Endothelial cell of umbilical vein (primary cell): ENCODE measurements around the gene ATXN7L1. TPM values are rescaled to one million over a fixed set of nuclear protein-coding genes. Genes with fewer than 3 reads are reported as not detected.

ENCODE experiments used
- BruUV-seq: library from RNA; stranded (reverse); fragments of 400-500 nt; replicated peaks from 2 replicates; lab custom pipeline; 2021; lab: Mats Ljungman, UMichigan
- CTCF ChIA-PET: fragments of 300-600, 350-600 bp; sonication (Branson Sonifier 250); formaldehyde crosslinking; loops from one replicate; lab custom pipeline; 2021; ENCODE audit warnings: antibody characterized with exemption, inconsistent platforms; lab: Charles Lee
- POLR2A ChIA-PET: fragments of 300-600, 350-600 bp; sonication (Branson Sonifier 250); formaldehyde crosslinking; loops from one replicate; lab custom pipeline; 2021; ENCODE audit warnings: antibody characterized with exemption, inconsistent platforms; lab: Charles Lee
- DNase-seq: peaks from one replicate; pipeline ENCODE4 v3.0.0-alpha.2; 2011; ENCODE audit warnings: low read depth, low spot score
- FAIRE-seq: peaks from 2 replicates; lab custom pipeline; 2011; peaks lifted over from hg19 to GRCh38; lab: Jason Lieb, UNC
- H2AFZ ChIP-seq: 2 replicates; pipeline ENCODE4 v1.6.0; 2012; ENCODE audit warnings: low read depth, low read length, control low read depth, inconsistent platforms
- H3K27ac ChIP-seq: 2 replicates; pipeline ENCODE4 v1.5.1; 2011; ENCODE audit warnings: low read depth, mild to moderate bottlenecking, control low read depth, low read length, moderate library complexity; ENCODE audit not compliant: insufficient read depth
- H3K27me3 ChIP-seq, 2 experiments: 2 replicates each; pipeline versions ENCODE4 v1.6.0 to v1.6.1; 2011; ENCODE audit warnings: low read length in 2 of 2, mixed read lengths in 1 of 2; ENCODE audit not compliant: control insufficient read depth in 2 of 2, insufficient read depth in 2 of 2
- H3K36me3 ChIP-seq, 2 experiments: 2 replicates in 1 of 2; 3 replicates in 1 of 2; pipeline ENCODE4 v1.5.1; 2011; ENCODE audit warnings: low read length in 2 of 2, mild to moderate bottlenecking in 1 of 2, moderate library complexity in 1 of 2; ENCODE audit not compliant: control insufficient read depth in 2 of 2, insufficient read depth in 2 of 2; ENCODE audit errors: extremely low read depth in 1 of 2
- H3K4me1 ChIP-seq: 3 replicates; pipeline ENCODE4 v1.5.1; 2011; ENCODE audit warnings: mild to moderate bottlenecking, low read length; ENCODE audit not compliant: control insufficient read depth, insufficient read depth; ENCODE audit errors: extremely low read depth
- H3K4me2 ChIP-seq: 2 replicates; pipeline ENCODE4 v1.6.1; 2011; ENCODE audit warnings: low read length, control low read depth, mixed read lengths; ENCODE audit not compliant: insufficient read depth
- H3K4me3 ChIP-seq, 3 experiments: fragments of 200-600 bp in 1 of 3; sonication (generic), shearing (Covaris generic) in 1 of 3; replicated peaks in 1 of 3; 2 replicates each; pipeline ENCODE4 v1.5.1; 2011 to 2016; ENCODE audit warnings: control low read depth in 3 of 3, low read length in 3 of 3, mild to moderate bottlenecking in 2 of 3, inconsistent platforms in 1 of 3, low read depth in 1 of 3, moderate library complexity in 1 of 3; ENCODE audit not compliant: insufficient read depth in 1 of 3
- H3K79me2 ChIP-seq: 2 replicates; pipeline ENCODE4 v1.6.0; 2012; ENCODE audit warnings: low read length, inconsistent platforms; ENCODE audit not compliant: control insufficient read depth, insufficient read depth
- H3K9ac ChIP-seq: replicated peaks from 2 replicates; pipeline ENCODE3; 2011; ENCODE audit warnings: low read length, control low read depth; ENCODE audit not compliant: insufficient read depth; ENCODE audit errors: extremely low read depth
- H3K9me1 ChIP-seq: replicated peaks from 3 replicates; pipeline ENCODE4 v1.6.0; 2011; ENCODE audit warnings: mild to moderate bottlenecking, low read length; ENCODE audit not compliant: control insufficient read depth, insufficient read depth; ENCODE audit errors: extremely low read depth
- H3K9me3 ChIP-seq: replicated peaks from 2 replicates; pipeline ENCODE4 v1.5.1; 2012; ENCODE audit warnings: low read length, inconsistent platforms; ENCODE audit not compliant: control insufficient read depth, insufficient read depth
- H4K20me1 ChIP-seq: replicated peaks from 2 replicates; pipeline ENCODE3; 2011; ENCODE audit warnings: mild to moderate bottlenecking, low read length; ENCODE audit not compliant: control insufficient read depth, insufficient read depth; ENCODE audit errors: extremely low read depth
- EZH2 ChIP-seq: IDR thresholded peaks from 2 replicates; pipeline ENCODE4 v1.6.1; 2012; ENCODE audit warnings: borderline replicate concordance, low read depth, mild to moderate bottlenecking, moderate library complexity, low read length, inconsistent platforms; ENCODE audit not compliant: severe bottlenecking
- FOS ChIP-seq: IDR thresholded peaks from 2 replicates; pipeline ENCODE4 v1.6.1; 2011; ENCODE audit warnings: mild to moderate bottlenecking, low read length, moderate library complexity, borderline replicate concordance; ENCODE audit not compliant: insufficient read depth
- GATA2 ChIP-seq: IDR thresholded peaks from 2 replicates; pipeline ENCODE4 v1.7.0; 2011; ENCODE audit warnings: low read depth, mild to moderate bottlenecking, moderate library complexity, mixed read lengths, low read length; ENCODE audit not compliant: insufficient read length, insufficient read depth
- JUN ChIP-seq: IDR thresholded peaks from 2 replicates; pipeline ENCODE4 v1.6.1; 2011; ENCODE audit warnings: borderline replicate concordance, low read depth; ENCODE audit not compliant: insufficient read length, insufficient read depth
- MYC ChIP-seq: IDR thresholded peaks from one replicate; pipeline ENCODE4 v1.6.1; 2011; ENCODE audit warnings: mild to moderate bottlenecking, low read depth, low read length
- POLR2A ChIP-seq: IDR thresholded peaks from 2 replicates; pipeline ENCODE4 v1.6.1; 2012; ENCODE audit warnings: low read depth, mild to moderate bottlenecking, control low read depth, low read length
- POLR2AphosphoS5 ChIP-seq: IDR thresholded peaks from 2 replicates; pipeline ENCODE4 v1.6.1; 2012; ENCODE audit warnings: low read depth, mild to moderate bottlenecking, control low read depth, low read length, moderate library complexity; ENCODE audit not compliant: insufficient read depth
- dilution Hi-C: fragments of 300-500 bp; cut with MboI; formaldehyde crosslinking; loops from one replicate; pipeline ENCODE4 v1.15.0; 2019; ENCODE audit warnings: low sequenced_read_pairs; ENCODE audit not compliant: extremely low pct_ligation_motif_present
- intact Hi-C: fragments of 100-400 bp; cut with micrococcal nuclease; formaldehyde crosslinking; loops from one replicate; pipeline ENCODE4 v1.10.0; 2022
- polyA plus RNA-seq, 4 experiments: library from polyadenylated mRNA; depleted of rRNA in 3 of 4; stranded (reverse) in 3 of 4; unstranded in 1 of 4; fragments of >200 nt; gene quantifications; 2 replicates each; pipeline versions ENCODE4 v1.2.1 to v1.2.3, GENCODE V29; 2011 to 2012; ENCODE audit warnings: missing spikeins in 1 of 4
- total RNA-seq: library from RNA; stranded (reverse); gene quantifications from 2 replicates; pipeline ENCODE4 v1.2.3, GENCODE V29; 2021
- TF ChIP-seq, protein P1 (sequence below): IDR thresholded peaks from 2 replicates; pipeline ENCODE4 v1.6.1; 2011; ENCODE audit not compliant: insufficient read depth, insufficient read length
- TF ChIP-seq, protein P2 (sequence below), 2 donors: IDR thresholded peaks; 1 replicate in 1 of 2; 2 replicates in 1 of 2; pipeline ENCODE4 v1.5.1; 2011; ENCODE audit warnings: low read length in 2 of 2, mild to moderate bottlenecking in 2 of 2, moderate library complexity in 2 of 2, control low read depth in 1 of 2, inconsistent platforms in 1 of 2, low read depth in 1 of 2; ENCODE audit not compliant: insufficient read depth in 1 of 2; ENCODE audit errors: extremely low read depth in 1 of 2

The ATXN7L1 gene
- total and polyA plus RNA-seq, 2 donors (not counting 3 experiments of a cell fraction or from before 2014, with no cell fraction given): 4.6 to 15.6 TPM

DNA sequence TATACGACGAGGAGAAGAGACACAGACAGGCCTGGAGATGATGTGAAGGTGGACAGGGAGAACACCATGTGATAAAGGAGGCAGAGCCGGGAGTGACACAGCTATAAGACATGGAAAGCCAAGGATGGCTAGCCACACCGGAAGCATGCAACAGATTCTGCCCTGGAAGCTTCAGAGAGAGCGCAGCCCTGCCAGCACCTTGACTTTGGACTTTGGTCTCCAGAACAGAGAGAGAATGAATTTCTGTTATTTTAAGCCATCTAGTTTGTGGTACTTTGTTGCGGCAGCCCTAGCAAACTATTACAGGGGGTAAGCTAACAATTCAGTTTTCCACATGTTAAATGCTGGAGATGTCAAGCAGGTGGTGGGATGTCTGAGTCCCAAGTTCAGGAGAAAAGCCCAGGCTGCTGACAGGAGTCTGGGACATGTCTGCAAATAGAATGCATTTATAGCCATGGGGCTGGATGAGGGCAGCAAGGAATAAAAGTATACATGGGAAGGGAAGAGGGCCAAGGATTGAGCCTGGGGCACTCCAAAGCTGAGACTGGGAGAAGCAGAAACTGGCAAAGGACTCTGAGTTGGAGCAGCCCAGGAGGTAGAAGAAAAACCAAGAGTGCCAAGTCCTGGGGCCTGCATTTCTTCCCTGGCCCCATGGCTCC lies 65.1 kb downstream of the ATXN7L1 start:
- BruUV-seq: no TSS peak
- H3K4me2 ChIP-seq: no peak overlapping the region
- intact Hi-C loops (no loop called here), dilution Hi-C loops (no loop called here)
- H3K9ac ChIP-seq: no peak overlapping the region
- FAIRE-seq (no peak), DNase-seq (no peak)
- H3K4me1 ChIP-seq: peaks cover 21% of the 10 kb centered on the region
- CTCF ChIA-PET: no interaction called here
- no peaks in the 10 kb centered on the region for H4K20me1 ChIP-seq
- H3K9me1 ChIP-seq: no peaks in the 10 kb centered on the region
- TF ChIP-seq POLR2A (no peak), MYC (no peak), FOS (no peak), GATA2 (no peak), POLR2AphosphoS5 (no peak), EZH2 (no peak), JUN (no peak)
- TF ChIP-seq, protein P1, sequence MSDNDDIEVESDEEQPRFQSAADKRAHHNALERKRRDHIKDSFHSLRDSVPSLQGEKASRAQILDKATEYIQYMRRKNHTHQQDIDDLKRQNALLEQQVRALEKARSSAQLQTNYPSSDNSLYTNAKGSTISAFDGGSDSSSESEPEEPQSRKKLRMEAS: no peak
- TF ChIP-seq, protein P2, sequence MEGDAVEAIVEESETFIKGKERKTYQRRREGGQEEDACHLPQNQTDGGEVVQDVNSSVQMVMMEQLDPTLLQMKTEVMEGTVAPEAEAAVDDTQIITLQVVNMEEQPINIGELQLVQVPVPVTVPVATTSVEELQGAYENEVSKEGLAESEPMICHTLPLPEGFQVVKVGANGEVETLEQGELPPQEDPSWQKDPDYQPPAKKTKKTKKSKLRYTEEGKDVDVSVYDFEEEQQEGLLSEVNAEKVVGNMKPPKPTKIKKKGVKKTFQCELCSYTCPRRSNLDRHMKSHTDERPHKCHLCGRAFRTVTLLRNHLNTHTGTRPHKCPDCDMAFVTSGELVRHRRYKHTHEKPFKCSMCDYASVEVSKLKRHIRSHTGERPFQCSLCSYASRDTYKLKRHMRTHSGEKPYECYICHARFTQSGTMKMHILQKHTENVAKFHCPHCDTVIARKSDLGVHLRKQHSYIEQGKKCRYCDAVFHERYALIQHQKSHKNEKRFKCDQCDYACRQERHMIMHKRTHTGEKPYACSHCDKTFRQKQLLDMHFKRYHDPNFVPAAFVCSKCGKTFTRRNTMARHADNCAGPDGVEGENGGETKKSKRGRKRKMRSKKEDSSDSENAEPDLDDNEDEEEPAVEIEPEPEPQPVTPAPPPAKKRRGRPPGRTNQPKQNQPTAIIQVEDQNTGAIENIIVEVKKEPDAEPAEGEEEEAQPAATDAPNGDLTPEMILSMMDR (IDR thresholded peaks at IDR 0.05; ENCODE audit: extremely low read depth in 1 of 2, insufficient read depth in 1 of 2, low read depth in 1 of 2, low read length in 2 of 2): no peak
- no peaks in the 10 kb centered on the region for H3K36me3 ChIP-seq
- POLR2A ChIA-PET: no interaction called here
- no peak overlapping the region for H2AFZ ChIP-seq
- no peaks in the 10 kb centered on the region for H3K9me3 ChIP-seq
- H3K4me3 ChIP-seq: no peak overlapping the region
- no peaks in the 10 kb centered on the region for H3K27me3 ChIP-seq
- no peaks in the 10 kb centered on the region for H3K79me2 ChIP-seq
- H3K27ac ChIP-seq: no peak overlapping the region
